Stimulated activated CD4-positive, alpha-beta T cell treated with anti-CD3 and anti-CD28 coated beads, Interleukin-15, amount 100 ng/mL, for 24 hours (primary cell): Measurements from ENCODE around the gene OVOL3.
"Not testable (repeated sequence)": the region's sequence is repeated elsewhere in the genome, so short reads cannot be mapped to it uniquely, and the experiment has no call there.

Source experiments
- DNase-seq: peaks from one replicate; pipeline ENCODE4 v3.0.0-alpha.2; 2020

OVOL3 gene

GRCh38 chr19:36101550-36102327 lies 9.2 kb upstream of the OVOL3 start:
- DNase-seq = no peak

- DNase-seq = no peak
These were observed 7.8 kb upstream of the OVOL3 start for GRCh38 chr19:36103040-36103626.

GRCh38 chr19:36103842-36104552 lies 6.9 kb upstream of the OVOL3 start:
- no peak for DNase-seq

- DNase-seq = no peak
These were observed 4.5 kb upstream of the OVOL3 start for GRCh38 chr19:36106441-36106840.

GRCh38 chr19:36106991-36107390 lies 4.0 kb upstream of the OVOL3 start:
- DNase-seq = no peak

- DNase-seq = no peak
These were observed 2.3 kb upstream of the OVOL3 start for GRCh38 chr19:36108684-36109083.

- no peak for DNase-seq
These were observed 227 bp downstream of the OVOL3 start for GRCh38 chr19:36111200-36111539.

GRCh38 chr19:36112678-36113077 lies 1.7 kb downstream of the OVOL3 start:
- DNase-seq = no peak

- DNase-seq = no peak
These were observed 2.5 kb downstream of the OVOL3 start for GRCh38 chr19:36113425-36113824.

GRCh38 chr19:36113894-36114720 lies 3.2 kb downstream of the OVOL3 start:
- DNase-seq = peak; percentile 43

GRCh38 chr19:36114721-36115452 lies 3.9 kb downstream of the OVOL3 start, which contains the start of gene POLR2I:
POLR2I (minus strand) TSS chr19:36114875; CDS start chr19:36114856, 19 bp downstream.
- peak; percentile 98 for DNase-seq

- peak; percentile 94 for DNase-seq
These were observed 4.8 kb downstream of the OVOL3 start, which contains the start of gene TBCB for GRCh38 chr19:36115453-36116343. TBCB (plus strand) TSS chr19:36115468; CDS start chr19:36115561, 93 bp downstream.

- no peak for DNase-seq
These were observed 5.3 kb downstream of the OVOL3 start for GRCh38 chr19:36116344-36116637.

GRCh38 chr19:36120092-36120983 lies 9.4 kb downstream of the OVOL3 start:
- DNase-seq = no peak

- no peak for DNase-seq
These were observed 10.0 kb downstream of the OVOL3 start for GRCh38 chr19:36120984-36121358.

- DNase-seq = no peak
These were observed 10.7 kb downstream of the OVOL3 start for GRCh38 chr19:36121486-36122124.

GRCh38 chr19:36125557-36125956 lies 14.6 kb downstream of the OVOL3 start:
- DNase-seq = no peak

GRCh38 chr19:36128392-36128736 lies 17.4 kb downstream of the OVOL3 start:
- peak; percentile 20 for DNase-seq

- DNase-seq = not testable (repeated sequence)
These were observed 20.3 kb downstream of the OVOL3 start for GRCh38 chr19:36131221-36131620.

- not testable (repeated sequence) for DNase-seq
These were observed 23.9 kb downstream of the OVOL3 start for GRCh38 chr19:36134867-36135266.
